DMS 273 treated with DMSO at 0.1 percent for 48 hours (cell line): ENCODE measurements around the gene PLCB4.
"Not testable (repeated sequence)": the region's sequence is repeated elsewhere in the genome, so short reads cannot be mapped to it uniquely, and the experiment has no call there.

Experiments
- DNase-seq: peaks from one replicate; lab custom pipeline; 2025; lab: John Stamatoyannopoulos, UW

PLCB4 gene

GRCh38 chr20:9068841-9069663, at the start of gene PLCB4:
PLCB4 (plus strand) TSS chr20:9069087; CDS start chr20:9307815, 238,728 bp downstream.
- DNase-seq = peak; percentile 50

- no peak for DNase-seq
These were observed 49.1 kb upstream of the PLCB4 start for GRCh38 chr20:9019833-9020232.

GRCh38 chr20:9021216-9021615, 47.7 kb upstream of the PLCB4 start:
- no peak for DNase-seq

GRCh38 chr20:9021699-9022098, 47.2 kb upstream of the PLCB4 start:
- DNase-seq = peak; percentile 25

- no peak for DNase-seq
These were observed 46.5 kb upstream of the PLCB4 start for GRCh38 chr20:9022376-9022775.

GRCh38 chr20:9024606-9025005, 44.3 kb upstream of the PLCB4 start:
- no peak for DNase-seq

- no peak for DNase-seq
These were observed 43.9 kb upstream of the PLCB4 start for GRCh38 chr20:9025011-9025410.

- no peak for DNase-seq
These were observed 43.2 kb upstream of the PLCB4 start for GRCh38 chr20:9025643-9026042.

- DNase-seq = no peak
These were observed 41.3 kb upstream of the PLCB4 start for GRCh38 chr20:9027626-9028025.

GRCh38 chr20:9028419-9028818, 40.5 kb upstream of the PLCB4 start:
- no peak for DNase-seq

- DNase-seq = no peak
These were observed 36.9 kb upstream of the PLCB4 start for GRCh38 chr20:9031991-9032390.

GRCh38 chr20:9032758-9033157, 36.1 kb upstream of the PLCB4 start:
- no peak for DNase-seq

GRCh38 chr20:9035126-9035525, 33.8 kb upstream of the PLCB4 start:
- DNase-seq = peak; percentile 11

- DNase-seq = no peak
These were observed 32.3 kb upstream of the PLCB4 start for GRCh38 chr20:9036593-9036992.

- no peak for DNase-seq
These were observed 29.9 kb upstream of the PLCB4 start for GRCh38 chr20:9038791-9039535.

- no peak for DNase-seq
These were observed 27.9 kb upstream of the PLCB4 start for GRCh38 chr20:9040863-9041524.

GRCh38 chr20:9043364-9043763, 25.5 kb upstream of the PLCB4 start:
- no peak for DNase-seq

- not testable (repeated sequence) for DNase-seq
These were observed 21.0 kb upstream of the PLCB4 start for GRCh38 chr20:9047928-9048327.

- no peak for DNase-seq
These were observed 17.4 kb upstream of the PLCB4 start for GRCh38 chr20:9051508-9051907.

GRCh38 chr20:9052136-9052535, 16.8 kb upstream of the PLCB4 start:
- DNase-seq = no peak

- no peak for DNase-seq
These were observed 15.8 kb upstream of the PLCB4 start for GRCh38 chr20:9053108-9053507.

- no peak for DNase-seq
These were observed 14.7 kb upstream of the PLCB4 start for GRCh38 chr20:9054176-9054575.

- no peak for DNase-seq
These were observed 9.0 kb upstream of the PLCB4 start for GRCh38 chr20:9059931-9060330.
